Omental fat pad (tissue), 4 donors: ENCODE measurements around the gene AHCYL1. TPM values are rescaled to one million over a fixed set of nuclear protein-coding genes. Genes with fewer than 3 reads are reported as not detected.
A peak's percentile ranks its signal among the peaks of the same experiment; 100 is the strongest.

Source experiments
- ATAC-seq: fragments of 150-250 bp; one replicate; pipeline ENCODE4 v1.9.1; 2016; ENCODE audit warnings: mild to moderate bottlenecking, moderate library complexity; ENCODE audit not compliant: low FRiP score
- DNase-seq: peaks from one replicate; pipeline ENCODE4 v3.0.0-alpha.2; 2019; ENCODE audit warnings: low spot score
- CTCF ChIP-seq, 3 donors: fragments of 450-650 bp; IDR thresholded peaks; one replicate each; pipeline ENCODE4 v1.5.1; 2016 to 2017; ENCODE audit warnings: antibody characterized with exemption in 3 of 3, mild to moderate bottlenecking in 3 of 3, moderate library complexity in 2 of 3
- total RNA-seq, 4 donors: library from RNA; depleted of rRNA; stranded (reverse); fragments of >200 nt; gene quantifications; one replicate each; pipeline ENCODE4 v1.1.0, GENCODE V29; 2016

Gene AHCYL1
- total RNA-seq, 4 donors from 2014 or later: 76.0 to 107 (median 95.8) TPM

- no peak for TF ChIP-seq CTCF (IDR thresholded peaks at IDR 0.05)
- DNase-seq (no peak), ATAC-seq (no peak)
Measured at GRCh38 chr1:110059133-110059863, 74.7 kb downstream of the AHCYL1 start.

DNA sequence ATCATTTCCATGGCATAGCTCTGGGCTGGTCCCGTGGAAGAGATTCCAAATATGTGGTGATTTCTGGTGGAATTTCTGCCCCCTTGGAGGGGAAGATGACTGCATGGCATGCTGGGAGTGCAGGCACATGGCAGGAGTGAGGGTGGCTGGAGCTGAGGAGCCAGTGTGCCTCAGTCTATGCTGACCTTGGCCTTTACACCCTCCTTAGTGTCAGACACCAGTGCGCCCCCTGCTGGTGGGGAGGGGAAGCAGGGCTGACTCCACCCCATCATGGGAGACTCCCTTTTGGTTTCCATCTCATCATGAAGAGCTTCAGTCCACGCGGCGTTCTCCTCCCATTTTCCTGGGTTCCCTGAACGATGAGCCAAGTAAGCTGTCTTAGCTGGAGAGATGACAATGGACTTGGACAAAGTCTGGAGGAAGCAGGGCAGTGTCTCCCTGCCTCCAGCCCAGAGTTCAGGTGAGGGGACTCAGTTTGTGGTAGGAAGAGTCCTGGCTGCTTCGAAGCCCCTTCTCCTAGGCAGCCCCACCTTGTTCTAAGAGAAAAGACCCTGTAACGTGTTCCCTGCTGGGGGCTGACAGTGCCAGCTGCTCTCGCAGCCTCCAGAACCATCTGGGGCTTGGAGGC, 75.6 kb downstream of the AHCYL1 start:
- ATAC-seq: no peak
- DNase-seq: peak; percentile 38

GRCh38 chr1:110060662-110061060, 76.1 kb downstream of the AHCYL1 start:
- no peak for TF ChIP-seq CTCF (IDR thresholded peaks at IDR 0.05)
- ATAC-seq (no peak), DNase-seq (no peak)

More for the DNA sequence above, 75.6 kb downstream of the AHCYL1 start:
- no peak for TF ChIP-seq CTCF (IDR thresholded peaks at IDR 0.05)

DNA sequence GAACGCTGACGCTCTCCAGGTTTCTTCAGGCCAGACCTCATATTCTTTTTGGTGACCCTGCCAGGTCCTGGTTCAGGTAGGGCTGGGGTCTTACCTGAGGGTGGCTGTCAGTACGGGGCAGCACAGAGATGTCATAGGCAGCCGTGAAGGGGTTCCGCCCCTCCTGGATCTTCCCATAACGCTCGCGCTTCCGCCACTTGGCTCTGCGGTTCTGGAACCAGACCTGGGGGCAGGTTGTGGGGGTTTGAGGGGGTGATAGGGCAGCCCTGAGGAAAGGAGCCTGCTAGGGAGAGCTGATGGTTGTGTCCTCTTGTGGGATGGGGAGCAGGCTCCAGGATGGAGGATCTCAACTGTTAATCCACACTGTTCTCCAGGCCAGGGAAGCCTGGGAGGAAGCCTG, 76.8 kb downstream of the AHCYL1 start:
- DNase-seq (no peak), ATAC-seq (no peak)
- no peak for TF ChIP-seq CTCF (IDR thresholded peaks at IDR 0.05)

DNA sequence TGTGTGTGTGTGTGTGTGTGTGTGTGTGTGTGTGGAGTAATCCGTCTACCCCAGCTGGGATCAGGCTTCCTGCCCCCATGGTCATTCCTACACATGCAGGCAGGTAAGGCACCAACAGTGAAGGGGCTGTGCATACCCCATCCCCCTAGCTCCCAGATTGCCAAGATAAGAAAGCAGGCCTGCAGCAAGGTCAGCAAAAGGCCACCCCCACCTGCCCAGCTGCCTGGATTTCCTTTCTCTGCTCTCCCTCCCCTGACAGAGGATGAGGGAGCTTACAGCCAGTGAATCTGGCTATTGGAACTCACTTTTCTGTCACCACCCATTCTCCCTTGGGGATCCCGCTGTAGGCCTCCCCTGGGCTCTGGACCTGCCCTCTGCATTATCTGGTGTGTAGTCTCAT, 78.0 kb downstream of the AHCYL1 start:
- no peak for TF ChIP-seq CTCF (IDR thresholded peaks at IDR 0.05)
- ATAC-seq: no peak
- no peak for DNase-seq

GRCh38 chr1:110063781-110064180, 79.2 kb downstream of the AHCYL1 start:
- TF ChIP-seq CTCF (IDR thresholded peaks at IDR 0.05): no peak
- DNase-seq: no peak
- ATAC-seq: no peak
